PC-9 (cell line): Measurements from ENCODE around the gene TMEM108. TPM values are rescaled to one million over a fixed set of nuclear protein-coding genes. Genes with fewer than 3 reads are reported as not detected.

Experiments
- BruUV-seq: library from RNA; stranded (reverse); fragments of 400-500 nt; replicated peaks from 2 replicates; lab custom pipeline; 2021; lab: Mats Ljungman, UMichigan
- CTCF ChIA-PET: fragments of 300-600 bp; sonication (Branson Sonifier 250); formaldehyde crosslinking; loops from one replicate; lab custom pipeline; 2022; ENCODE audit warnings: antibody characterized with exemption; lab: Charles Lee
- POLR2A ChIA-PET: fragments of 300-600 bp; sonication (Branson Sonifier 250); formaldehyde crosslinking; loops from one replicate; lab custom pipeline; 2022; ENCODE audit warnings: antibody characterized with exemption; ENCODE audit not compliant: unreplicated experiment; lab: Charles Lee
- DNase-seq, 2 experiments: peaks; one replicate each; pipeline versions ENCODE4 v3.0.0 to v3.0.0-alpha.2; 2015 to 2022; ENCODE audit warnings: mixed read lengths in 1 of 2
- H2AFZ ChIP-seq: fragments of 200-600 bp; sonication (generic); 2 replicates; pipeline ENCODE4 v1.8.1; 2017; ENCODE audit warnings: antibody characterized with exemption
- H3F3A ChIP-seq: fragments of 200-600 bp; sonication (generic); 2 replicates; pipeline ENCODE4 v1.8.1; 2017; ENCODE audit warnings: antibody characterized with exemption, mild to moderate bottlenecking, low read depth; ENCODE audit not compliant: insufficient read depth
- H3K27ac ChIP-seq: fragments of 200-600 bp; sonication (generic); 2 replicates; pipeline ENCODE4 v1.6.1; 2016; ENCODE audit warnings: mixed run types
- H3K27me3 ChIP-seq: fragments of 200-600 bp; sonication (generic); 2 replicates; pipeline ENCODE4 v1.6.1; 2016; ENCODE audit warnings: low read depth, mixed run types; ENCODE audit not compliant: insufficient read depth
- H3K36me3 ChIP-seq: fragments of 200-600 bp; sonication (generic); 2 replicates; pipeline ENCODE4 v1.6.1; 2016; ENCODE audit warnings: low read depth, mixed run types
- H3K4me1 ChIP-seq: fragments of 200-600 bp; sonication (generic); replicated peaks from 2 replicates; pipeline ENCODE4 v1.6.1; 2016; ENCODE audit warnings: mixed run types; ENCODE audit not compliant: insufficient read depth
- H3K4me2 ChIP-seq: fragments of 200-600 bp; sonication (generic); 2 replicates; pipeline ENCODE4 v1.6.1; 2017; ENCODE audit warnings: mixed run types
- H3K4me3 ChIP-seq: fragments of 200-600 bp; sonication (generic); 2 replicates; pipeline ENCODE4 v1.6.1; 2016; ENCODE audit warnings: mixed run types
- H3K79me2 ChIP-seq: fragments of 200-600 bp; sonication (generic); 2 replicates; pipeline ENCODE4 v1.6.1; 2017; ENCODE audit warnings: low read depth, mixed run types
- H3K9me2 ChIP-seq: fragments of 200-600 bp; sonication (generic); 2 replicates; pipeline ENCODE4 v1.8.1; 2017; ENCODE audit warnings: mild to moderate bottlenecking; ENCODE audit not compliant: insufficient read depth
- H3K9me3 ChIP-seq: fragments of 200-600 bp; sonication (generic); 2 replicates; pipeline ENCODE4 v1.8.1; 2016; ENCODE audit warnings: low read depth; ENCODE audit not compliant: insufficient read depth
- H4K20me1 ChIP-seq: fragments of 200-600 bp; sonication (generic); 2 replicates; pipeline ENCODE4 v1.8.1; 2017; ENCODE audit not compliant: insufficient read depth
- CTCF ChIP-seq: fragments of 200-600 bp; sonication (generic); conservative IDR thresholded peaks from 2 replicates; pipeline ENCODE4 v1.6.1; 2017; ENCODE audit warnings: mixed run types, antibody characterized with exemption, mild to moderate bottlenecking, moderate library complexity
- EZH2 ChIP-seq: fragments of 200-600 bp; sonication (generic); IDR thresholded peaks from 2 replicates; pipeline ENCODE4 v1.8.0; 2017; ENCODE audit warnings: antibody characterized with exemption, low read depth
- intact Hi-C: fragments of 100-400 bp; cut with micrococcal nuclease; formaldehyde crosslinking; loops from one replicate; pipeline ENCODE4 v1.10.0; 2022; ENCODE audit not compliant: unreplicated experiment
- total RNA-seq: library from RNA; stranded (reverse); gene quantifications from 2 replicates; pipeline ENCODE4 v1.2.3, GENCODE V29; 2021

The TMEM108 gene
- total RNA-seq, 1 experiment from 2014 or later: not detected

GRCh38 chr3:133301194-133301593, 263.0 kb downstream of the TMEM108 start:
- DNase-seq: no peak

GRCh38 chr3:133301731-133302130, 263.5 kb downstream of the TMEM108 start:
- intact Hi-C loops: no loop called here
- Histone ChIP-seq H3K4me3 (no peak overlapping the region), H4K20me1 (no peaks in the 10 kb centered on the region), H2AFZ (no peak overlapping the region), H3K4me1 (no peaks in the 10 kb centered on the region), H3K9me2 (no peaks in the 10 kb centered on the region), H3K36me3 (no peaks in the 10 kb centered on the region), H3K4me2 (no peak overlapping the region), H3K27ac (no peak overlapping the region), H3K27me3 (peaks cover 29% of the 10 kb centered on the region), H3K79me2 (no peaks in the 10 kb centered on the region), H3F3A (no peaks in the 10 kb centered on the region), H3K9me3 (no peaks in the 10 kb centered on the region)
- TF ChIP-seq EZH2 (no peak), CTCF (no peak)
- ChIA-PET CTCF (no interaction called here), POLR2A (no interaction called here)
- BruUV-seq: no TSS peak
- DNase-seq: no peak

More at GRCh38 chr3:133301194-133301593, 263.0 kb downstream of the TMEM108 start:
- Histone ChIP-seq H2AFZ (no peak overlapping the region), H3F3A (no peaks in the 10 kb centered on the region), H3K9me3 (no peaks in the 10 kb centered on the region), H3K79me2 (no peaks in the 10 kb centered on the region), H3K4me2 (no peak overlapping the region), H4K20me1 (no peaks in the 10 kb centered on the region), H3K27me3 (peaks cover 29% of the 10 kb centered on the region), H3K9me2 (no peaks in the 10 kb centered on the region), H3K36me3 (no peaks in the 10 kb centered on the region), H3K4me3 (no peak overlapping the region), H3K4me1 (no peaks in the 10 kb centered on the region), H3K27ac (no peak overlapping the region)
- no peak for TF ChIP-seq EZH2
- TF ChIP-seq CTCF: no peak
- intact Hi-C loops: no loop called here
- POLR2A ChIA-PET: no interaction called here
- CTCF ChIA-PET: no interaction called here
- no TSS peak for BruUV-seq

DNA sequence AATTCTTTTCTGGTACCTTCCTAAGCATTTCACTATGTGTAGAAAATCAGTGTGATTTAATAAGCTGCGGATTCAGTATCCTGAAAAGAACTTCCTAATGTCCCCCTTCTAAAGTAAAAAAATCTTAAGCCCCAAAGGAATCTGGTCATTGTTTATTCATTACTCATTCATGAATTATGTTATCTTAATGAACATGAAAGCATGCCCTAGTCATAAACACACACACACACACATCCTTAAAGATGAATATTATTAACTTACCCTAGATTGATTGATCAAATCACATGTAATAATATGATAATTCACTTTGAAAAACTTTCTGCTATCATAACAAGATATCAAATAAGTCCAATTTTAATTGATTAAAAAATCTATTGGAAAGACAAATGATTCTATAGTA, 265.2 kb downstream of the TMEM108 start:
- no peaks in the 10 kb centered on the region for H3K9me2 ChIP-seq
- no peak for DNase-seq
- no peaks in the 10 kb centered on the region for H4K20me1 ChIP-seq
- BruUV-seq: no TSS peak
- TF ChIP-seq EZH2 (no peak), CTCF (no peak)
- H3K27me3 ChIP-seq: peaks cover 24% of the 10 kb centered on the region; the same call in 1 of the 2 replicates
- no peak overlapping the region for H3K27ac ChIP-seq
- no peaks in the 10 kb centered on the region for H3K79me2 ChIP-seq
- no peak overlapping the region for H3K4me2 ChIP-seq
- H3K36me3 ChIP-seq: no peaks in the 10 kb centered on the region
- no peaks in the 10 kb centered on the region for H3F3A ChIP-seq
- H3K4me3 ChIP-seq: no peak overlapping the region
- ChIA-PET CTCF (interaction anchor here (0.6 kb wide), 1 partner anchor 107 kb away, joined by 3 read pairs; no protein-coding TSS in a partner anchor), POLR2A (no interaction called here)
- intact Hi-C loops: no loop called here
- H2AFZ ChIP-seq: no peak overlapping the region
- no peaks in the 10 kb centered on the region for H3K4me1 ChIP-seq
- H3K9me3 ChIP-seq: no peaks in the 10 kb centered on the region
